GM19035 (cell line): ENCODE results near the gene NFATC3.
A peak's percentile ranks its signal among the peaks of the same experiment; 100 is the strongest.

Source experiments
- ATAC-seq: cut with Tn5 transposase; IDR thresholded peaks from one replicate; pipeline ENCODE4 v1.9.1; 2021; ENCODE audit not compliant: unreplicated experiment

The NFATC3 gene

GRCh38 chr16:68229431-68230175 is 144.4 kb downstream of the NFATC3 start:
- no peak for ATAC-seq

GRCh38 chr16:68230176-68230571 is 145.0 kb downstream of the NFATC3 start:
- no peak for ATAC-seq

GRCh38 chr16:68230956-68231355 is 145.8 kb downstream of the NFATC3 start:
- no peak for ATAC-seq

- no peak for ATAC-seq
Measured at GRCh38 chr16:68231384-68232136, 146.4 kb downstream of the NFATC3 start.

- ATAC-seq: no peak
Measured at GRCh38 chr16:68232335-68232734, 147.2 kb downstream of the NFATC3 start.

- no peak for ATAC-seq
Measured at GRCh38 chr16:68233085-68233834, 148.1 kb downstream of the NFATC3 start.

GRCh38 chr16:68233835-68234187 is 148.6 kb downstream of the NFATC3 start:
- no peak for ATAC-seq

GRCh38 chr16:68234188-68235107 is 149.3 kb downstream of the NFATC3 start:
- no peak for ATAC-seq

- ATAC-seq: no peak
Measured at GRCh38 chr16:68235108-68235886, 150.1 kb downstream of the NFATC3 start.

- ATAC-seq: no peak
Measured at GRCh38 chr16:68235887-68236136, 150.6 kb downstream of the NFATC3 start, which contains the start of gene ESRP2. ESRP2 (minus strand) TSS chr16:68236127; CDS start chr16:68236045, 82 bp downstream.

- no peak for ATAC-seq
Measured at GRCh38 chr16:68236137-68236825, 151.1 kb downstream of the NFATC3 start.

GRCh38 chr16:68236826-68237242 is 151.7 kb downstream of the NFATC3 start:
- ATAC-seq: no peak

GRCh38 chr16:68237243-68238028 is 152.3 kb downstream of the NFATC3 start:
- peak; percentile 78 for ATAC-seq

- peak; percentile 23 for ATAC-seq
Measured at GRCh38 chr16:68238029-68238345, 152.8 kb downstream of the NFATC3 start.

- ATAC-seq: no peak
Measured at GRCh38 chr16:68242085-68242484, 156.9 kb downstream of the NFATC3 start.

GRCh38 chr16:68242926-68243858 is 158.0 kb downstream of the NFATC3 start:
- ATAC-seq: no peak

GRCh38 chr16:68244481-68244902 is 159.3 kb downstream of the NFATC3 start:
- peak; percentile 9 for ATAC-seq
